ENCODE measurements around the gene CTNNA2. TPM values are rescaled to one million over a fixed set of nuclear protein-coding genes. Genes with fewer than 3 reads are reported as not detected.

CTNNA2 gene
- polyA plus RNA-seq, 1 experiment = not detected

- CTCF ChIA-PET = interaction anchor here (0.7 kb wide), 1 partner anchor 1500 kb away, joined by 3 read pairs; no protein-coding TSS in a partner anchor
- Histone ChIP-seq H3K4me3 (ENCODE audit: low read depth, low read length) (no peak overlapping the region), H3K27ac (ENCODE audit: low read depth, low read length) (no peak overlapping the region), H3K9me3 (ENCODE audit: control insufficient read depth, insufficient read depth, low read length) (no peaks in the 10 kb centered on the region; the same call in 1 of the 2 replicates), H3K27me3 (ENCODE audit: control insufficient read depth, insufficient read depth, low read length) (peaks cover 33% of the 10 kb centered on the region)
- TF ChIP-seq CTCF (IDR thresholded peaks at IDR 0.05; ENCODE audit: low read depth, low read length) = no peak
- POLR2A ChIA-PET = no interaction called here
- DNase-seq (ENCODE audit: low read depth, low spot score) = no peak
These were observed 786.8 kb downstream of the CTNNA2 start for GRCh38 chr2:80299661-80300060.

GRCh38 chr2:80300346-80300745 lies 787.5 kb downstream of the CTNNA2 start:
- POLR2A ChIA-PET = no interaction called here
- Histone ChIP-seq H3K9me3 (ENCODE audit: control insufficient read depth, insufficient read depth, low read length) (no peaks in the 10 kb centered on the region; the same call in 1 of the 2 replicates), H3K4me3 (ENCODE audit: low read depth, low read length) (no peak overlapping the region)

GRCh38 chr2:80300954-80301353 lies 788.1 kb downstream of the CTNNA2 start:
- no peak for DNase-seq (ENCODE audit: low read depth, low spot score)
- Histone ChIP-seq H3K27me3 (ENCODE audit: control insufficient read depth, insufficient read depth, low read length) (peaks cover 42% of the 10 kb centered on the region), H3K9me3 (ENCODE audit: control insufficient read depth, insufficient read depth, low read length) (no peaks in the 10 kb centered on the region; the same call in 1 of the 2 replicates), H3K4me3 (ENCODE audit: low read depth, low read length) (no peak overlapping the region), H3K27ac (ENCODE audit: low read depth, low read length) (no peak overlapping the region)
- no peak for TF ChIP-seq CTCF (IDR thresholded peaks at IDR 0.05; ENCODE audit: low read depth, low read length)
- POLR2A ChIA-PET = no interaction called here
- CTCF ChIA-PET = no interaction called here

More at GRCh38 chr2:80300346-80300745, 787.5 kb downstream of the CTNNA2 start:
- no peak for DNase-seq (ENCODE audit: low read depth, low spot score)
- H3K27ac ChIP-seq (ENCODE audit: low read depth, low read length) = no peak overlapping the region
- peaks cover 38% of the 10 kb centered on the region for H3K27me3 ChIP-seq (ENCODE audit: control insufficient read depth, insufficient read depth, low read length)
- no peak for TF ChIP-seq CTCF (IDR thresholded peaks at IDR 0.05; ENCODE audit: low read depth, low read length)
- CTCF ChIA-PET = no interaction called here

GRCh38 chr2:80302001-80302313 lies 789.1 kb downstream of the CTNNA2 start:
- no peak for DNase-seq (ENCODE audit: low read depth, low spot score)
- H3K9me3 ChIP-seq (ENCODE audit: control insufficient read depth, insufficient read depth, low read length) = no peaks in the 10 kb centered on the region; the same call in 1 of the 2 replicates
- H3K27ac ChIP-seq (ENCODE audit: low read depth, low read length) = no peak overlapping the region
- POLR2A ChIA-PET = no interaction called here
- CTCF ChIA-PET = interaction anchor here (0.5 to 0.7 kb wide), 2 partner anchors 159 to 413 kb away, joined by 3 to 4 read pairs; no protein-coding TSS in a partner anchor
- no peak overlapping the region for H3K4me3 ChIP-seq (ENCODE audit: low read depth, low read length)
- TF ChIP-seq CTCF (IDR thresholded peaks at IDR 0.05; ENCODE audit: low read depth, low read length) = no peak
- H3K27me3 ChIP-seq (ENCODE audit: control insufficient read depth, insufficient read depth, low read length) = peaks cover 42% of the 10 kb centered on the region

GRCh38 chr2:80302314-80303005 lies 789.6 kb downstream of the CTNNA2 start:
- peaks cover 42% of the 10 kb centered on the region for H3K27me3 ChIP-seq (ENCODE audit: control insufficient read depth, insufficient read depth, low read length)
- TF ChIP-seq CTCF (IDR thresholded peaks at IDR 0.05; ENCODE audit: low read depth, low read length) = no peak
- POLR2A ChIA-PET = no interaction called here
- H3K27ac ChIP-seq (ENCODE audit: low read depth, low read length) = no peak overlapping the region
- no peaks in the 10 kb centered on the region; the same call in 1 of the 2 replicates for H3K9me3 ChIP-seq (ENCODE audit: control insufficient read depth, insufficient read depth, low read length)
- CTCF ChIA-PET = interaction anchor here (0.7 kb wide), 1 partner anchor 158 kb away, joined by 3 read pairs; no protein-coding TSS in a partner anchor
- no peak for DNase-seq (ENCODE audit: low read depth, low spot score)
- H3K4me3 ChIP-seq (ENCODE audit: low read depth, low read length) = no peak overlapping the region
